SKM-1 treated with dmso at 0.1 percent for 144 hours (cell line): ENCODE measurements around the gene PNPLA3.
"Not testable (repeated sequence)": the region's sequence is repeated elsewhere in the genome, so short reads cannot be mapped to it uniquely, and the experiment has no call there.

Source experiments
- DNase-seq: peaks from one replicate; lab custom pipeline; 2025; ENCODE audit not compliant: unreplicated experiment; lab: John Stamatoyannopoulos, UW

The PNPLA3 gene

DNA sequence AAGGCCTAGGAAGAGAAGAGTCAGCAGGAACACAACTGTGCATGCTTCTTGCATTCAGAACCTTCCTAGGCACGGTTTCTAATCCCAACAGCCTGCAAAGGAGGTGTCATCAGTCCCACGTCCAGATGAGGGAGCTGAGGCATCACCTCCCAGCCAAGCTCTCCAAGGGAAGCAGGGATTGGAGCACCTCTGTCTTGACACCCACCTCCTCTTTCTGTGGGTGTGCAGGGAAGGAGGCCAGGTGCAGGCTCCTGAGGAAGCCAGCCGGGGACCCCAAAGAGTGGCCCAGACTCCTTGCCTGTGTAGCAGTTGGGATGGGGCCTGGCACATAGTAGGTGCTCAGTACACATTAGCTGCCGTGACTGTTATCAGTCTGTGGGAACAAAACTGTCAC, 33.7 kb upstream of the PNPLA3 start:
- DNase-seq: no peak

DNA sequence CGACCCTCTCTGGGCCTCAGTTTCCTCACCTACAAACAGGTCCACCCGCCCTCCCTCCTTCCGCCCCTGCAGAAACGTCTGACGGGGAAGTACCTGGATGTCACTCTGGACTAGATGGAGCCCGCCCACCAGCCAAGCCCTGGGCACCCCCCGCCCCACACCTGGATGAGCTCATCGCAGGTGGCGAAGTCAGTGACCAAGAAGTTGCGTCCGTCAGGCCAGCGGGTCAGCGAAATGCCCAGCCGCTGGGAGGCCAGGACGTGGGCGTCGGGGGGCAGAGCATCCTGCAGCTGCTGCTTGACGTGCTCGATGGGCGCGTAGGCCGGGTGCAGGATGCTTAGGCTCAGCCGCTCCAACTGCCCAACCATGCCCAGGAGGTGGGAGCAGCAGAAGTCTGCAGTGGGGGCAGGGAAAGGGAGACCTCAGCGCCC, 32.7 kb upstream of the PNPLA3 start:
- no peak for DNase-seq

DNA sequence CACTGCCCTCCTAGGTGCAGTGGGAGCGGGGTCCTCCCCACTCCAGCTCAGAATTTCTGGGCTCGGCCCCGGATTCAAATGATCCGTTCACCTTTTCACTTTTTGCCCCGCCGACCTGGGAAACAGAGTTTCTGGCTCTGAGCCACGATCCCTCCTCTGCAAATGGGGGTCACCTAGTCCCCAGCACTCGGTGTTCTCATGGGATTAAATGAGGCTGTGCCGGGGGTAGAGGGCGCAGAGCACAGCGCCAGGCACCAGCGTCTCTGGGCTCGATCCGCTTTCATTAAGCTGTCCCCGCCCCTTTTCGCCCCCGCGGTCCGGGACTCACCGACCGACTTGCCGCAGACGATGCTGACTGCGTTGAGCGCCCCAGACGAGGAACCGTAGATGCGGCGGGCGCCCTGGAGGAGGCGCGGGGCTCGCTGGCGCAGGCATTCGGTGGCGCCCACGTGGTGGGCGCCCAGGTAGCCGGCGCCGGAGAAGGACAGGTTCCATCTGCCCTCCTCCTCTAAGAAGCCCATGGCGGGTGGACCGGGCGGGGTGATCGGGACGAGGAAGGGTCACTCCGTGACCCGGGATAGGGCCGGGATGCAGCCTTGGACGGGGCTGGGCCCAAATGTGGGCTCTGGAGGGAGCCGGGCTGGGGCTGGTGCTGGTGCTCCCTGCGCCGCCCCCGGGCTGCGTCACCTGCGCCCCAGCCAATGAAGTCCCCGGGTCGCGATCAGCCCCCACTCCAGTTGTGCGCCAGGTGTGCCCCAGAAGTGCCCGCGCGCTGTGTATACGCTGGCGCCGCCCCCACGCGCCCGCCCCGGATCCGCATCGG, 32.0 kb upstream of the PNPLA3 start, which contains the start of gene PNPLA5:
Gene PNPLA5, minus strand, starts transcription at position 654 of the 823 bp plus-strand sequence. Its CDS starts 133 bp downstream, at position 521.
- DNase-seq: no peak

GRCh38 chr22:43892183-43892894, 31.3 kb upstream of the PNPLA3 start:
- no peak for DNase-seq

- DNase-seq: no peak
These were observed 30.3 kb upstream of the PNPLA3 start for GRCh38 chr22:43893266-43893665.

DNA sequence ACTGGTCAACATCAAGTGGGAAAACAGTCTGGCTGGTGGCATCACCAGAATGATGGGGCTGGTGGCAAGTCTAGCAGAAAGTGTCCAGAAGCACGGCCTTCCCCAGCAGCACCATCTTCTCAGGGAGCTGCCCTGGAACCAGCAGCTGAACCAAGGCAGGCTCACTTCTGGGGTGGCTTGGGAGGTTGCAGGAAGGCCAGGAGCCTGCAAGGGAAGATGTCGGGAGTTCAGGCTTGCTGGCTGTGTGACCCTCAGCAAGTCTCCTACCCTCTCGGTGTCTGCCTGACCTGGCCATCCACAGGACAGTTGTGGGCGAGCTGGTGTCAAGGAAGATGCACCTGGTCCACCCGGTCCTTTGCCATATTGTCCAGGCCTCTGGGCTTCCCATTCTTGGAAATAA, 29.5 kb upstream of the PNPLA3 start:
- no peak for DNase-seq

- no peak for DNase-seq
These were observed 27.5 kb upstream of the PNPLA3 start for GRCh38 chr22:43895986-43896645.

- no peak for DNase-seq
These were observed 25.8 kb upstream of the PNPLA3 start for GRCh38 chr22:43897751-43898261.

DNA sequence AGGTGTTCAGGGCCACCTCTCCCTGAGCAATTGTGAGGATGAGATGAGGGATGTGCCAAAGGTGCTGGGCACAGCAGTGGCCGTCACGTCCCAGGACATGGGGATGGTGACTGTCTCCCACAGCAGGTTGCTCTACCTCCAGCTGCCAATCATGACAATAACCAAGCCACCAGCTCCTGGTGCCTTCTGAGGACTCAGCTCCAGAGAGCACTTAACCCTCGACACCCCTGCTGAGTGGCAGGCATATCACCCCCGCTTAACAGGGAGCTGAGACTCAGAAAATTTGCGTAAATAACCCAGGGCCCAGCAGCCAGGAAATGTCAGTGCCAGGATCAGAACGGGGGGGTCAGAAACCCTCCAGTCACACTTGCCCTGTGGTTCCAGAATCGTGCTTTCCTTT, 23.4 kb upstream of the PNPLA3 start:
- no peak for DNase-seq

DNA sequence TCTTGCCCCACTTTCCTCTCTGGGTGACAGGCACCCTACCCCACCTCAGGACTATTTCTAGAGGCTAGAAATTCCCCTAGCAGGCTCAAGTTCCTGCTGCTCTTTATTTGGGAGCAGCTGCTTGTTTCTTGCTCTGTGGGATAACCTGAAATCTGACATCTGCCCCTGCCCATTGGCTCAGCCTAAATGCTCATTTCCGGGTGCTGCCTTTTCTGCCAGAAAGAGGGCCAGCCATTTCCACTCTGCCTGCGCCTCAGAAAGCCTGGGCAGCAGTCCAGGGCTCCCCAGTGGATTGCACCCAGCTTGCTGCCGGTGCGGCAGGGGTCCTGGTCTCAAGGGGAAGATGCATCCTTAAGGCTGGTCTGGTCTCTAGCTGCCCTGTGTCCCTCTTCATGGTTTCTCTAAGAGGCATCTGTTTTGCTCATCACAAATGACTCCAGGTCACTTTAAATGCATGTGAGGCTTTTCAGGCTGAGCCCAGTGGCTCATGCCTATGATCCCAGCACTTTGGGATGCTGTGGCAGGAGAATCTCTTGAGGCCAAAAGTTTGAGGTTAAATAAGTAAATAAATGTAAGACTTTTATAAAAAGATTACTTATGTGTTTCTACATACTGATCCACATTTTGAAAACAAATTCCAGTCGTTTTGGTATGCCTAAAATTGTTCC, 21.5 kb upstream of the PNPLA3 start:
- DNase-seq: no peak

DNA sequence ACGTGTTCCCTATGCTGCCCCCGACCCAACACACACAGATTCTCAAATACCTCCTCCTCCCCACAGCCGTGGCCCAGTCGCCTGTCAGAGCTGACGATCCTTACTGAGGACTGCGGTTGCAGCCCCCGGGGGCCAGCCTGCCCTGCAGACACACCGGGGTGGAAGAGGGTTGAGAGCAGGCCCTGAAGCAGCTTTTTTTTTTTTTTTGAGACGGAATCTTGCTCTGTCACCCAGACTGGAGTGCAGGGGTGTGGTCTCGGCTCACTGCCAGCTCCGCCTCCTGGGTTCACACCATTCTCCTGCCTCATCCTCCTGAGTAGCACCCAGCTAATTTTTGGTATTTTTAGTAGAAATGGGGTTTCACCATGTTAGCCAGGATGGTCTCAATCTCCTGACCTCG, 20.6 kb upstream of the PNPLA3 start:
- not testable (repeated sequence) for DNase-seq

GRCh38 chr22:43904412-43904811, 19.2 kb upstream of the PNPLA3 start:
- DNase-seq: not testable (repeated sequence)

DNA sequence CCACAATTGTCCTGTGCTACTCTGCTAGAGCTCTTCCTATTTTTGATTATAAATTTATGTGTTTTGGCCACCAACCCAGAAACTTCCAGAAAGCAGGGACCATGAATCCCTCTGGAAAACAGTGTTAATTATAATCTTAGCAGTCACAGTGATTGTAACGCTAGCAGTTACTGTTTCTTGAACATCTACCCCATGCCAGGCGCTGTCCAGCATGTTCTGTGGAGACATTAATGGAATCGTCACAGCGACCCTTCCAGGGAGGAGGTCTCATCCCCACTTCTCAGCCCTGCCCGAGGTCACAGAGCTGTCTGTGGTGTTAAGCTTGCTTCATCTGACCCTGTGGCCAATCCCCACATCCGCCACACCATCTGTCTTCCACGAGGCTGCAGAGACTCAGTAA, 17.9 kb upstream of the PNPLA3 start:
- no peak for DNase-seq

- DNase-seq: no peak
These were observed 13.9 kb upstream of the PNPLA3 start for GRCh38 chr22:43909708-43910107.

DNA sequence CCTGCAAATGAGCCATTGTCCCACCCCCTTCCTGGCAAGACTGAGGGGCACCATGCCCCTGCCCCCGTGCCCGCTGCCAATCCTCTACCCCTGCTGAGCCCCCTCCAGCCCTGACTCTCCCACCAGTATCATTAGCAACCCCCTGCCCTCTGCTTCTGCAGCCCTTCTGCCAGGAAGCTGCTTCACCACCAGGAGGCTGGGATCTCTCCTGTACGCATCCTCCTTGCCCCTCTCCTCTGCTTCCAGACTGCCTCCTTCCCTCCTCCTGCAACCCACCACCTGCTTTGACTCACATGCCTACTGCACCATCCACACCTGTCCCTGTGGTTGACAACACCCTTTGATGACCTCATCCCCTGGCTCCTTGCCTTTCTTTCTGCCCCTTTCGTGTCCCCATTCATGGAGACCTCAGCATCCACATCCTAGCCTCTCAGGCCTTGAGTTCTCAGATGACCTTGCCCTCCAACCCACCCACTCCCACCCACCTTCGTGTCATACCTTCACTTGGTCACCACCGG, 13.4 kb upstream of the PNPLA3 start:
- DNase-seq: no peak

DNA sequence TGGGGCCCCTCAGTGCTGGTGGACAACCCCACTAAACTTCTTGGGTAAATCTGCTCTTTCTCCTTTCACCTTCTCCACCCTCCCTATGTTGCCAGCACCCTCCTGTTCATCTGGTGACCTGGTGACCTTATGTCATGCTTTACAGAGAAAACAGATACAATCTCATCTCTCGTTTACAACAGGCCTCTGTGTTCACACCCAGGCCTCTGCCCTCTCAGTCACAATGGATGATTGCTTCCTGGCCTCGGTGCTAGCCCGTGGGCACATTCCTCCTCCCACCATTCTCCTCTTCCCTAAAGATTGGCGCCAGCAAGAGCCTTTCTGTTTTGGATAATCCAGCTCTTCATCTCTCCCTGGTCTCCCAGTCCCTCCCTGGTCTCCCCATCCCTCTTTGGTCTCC, 12.3 kb upstream of the PNPLA3 start:
- no peak for DNase-seq

DNA sequence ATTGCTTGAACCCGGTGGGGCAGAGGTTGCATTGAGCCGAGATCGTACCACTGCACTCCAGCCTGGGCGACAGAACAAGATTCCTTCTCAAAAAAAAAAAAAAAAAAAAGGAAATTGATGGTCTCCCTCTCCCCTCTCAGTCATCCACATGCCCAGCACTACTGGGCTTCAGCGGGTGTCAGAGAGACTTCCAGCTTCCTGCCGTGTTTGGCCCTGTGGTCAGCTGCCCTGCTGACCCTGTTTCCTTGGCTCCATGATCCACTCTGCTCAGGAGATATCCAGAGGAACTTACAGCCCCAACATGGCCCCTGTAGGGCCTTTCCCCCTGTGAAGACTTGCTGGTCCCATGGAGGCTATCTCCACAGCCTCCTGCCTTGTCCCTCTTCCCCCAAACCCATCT, 6.1 kb upstream of the PNPLA3 start:
- DNase-seq: no peak

GRCh38 chr22:43919106-43919973, 4.3 kb upstream of the PNPLA3 start:
- no peak for DNase-seq

DNA sequence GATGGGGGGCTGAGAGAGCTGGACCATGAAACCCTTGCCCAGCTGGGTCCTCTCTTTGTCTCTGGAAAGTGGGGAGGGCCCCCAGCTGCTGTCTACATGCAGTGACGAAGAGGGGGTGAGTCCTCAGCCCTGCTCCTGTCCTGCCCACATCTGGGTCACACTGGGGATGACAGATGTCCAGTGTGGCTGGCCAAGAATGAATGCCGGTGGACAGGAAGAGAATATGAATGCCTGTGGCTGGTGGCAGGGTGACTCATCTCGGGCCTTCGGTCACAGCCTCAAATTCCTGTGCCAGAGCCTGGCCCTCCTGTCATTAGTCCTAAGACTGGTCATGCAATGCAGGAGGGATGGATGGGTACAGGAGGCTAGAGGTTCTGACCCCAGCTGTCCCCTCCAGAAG, 2.2 kb upstream of the PNPLA3 start:
- DNase-seq: no peak

- DNase-seq: no peak
These were observed 1.5 kb upstream of the PNPLA3 start for GRCh38 chr22:43922123-43922522.
